MM.1S (cell line): ENCODE measurements around the gene ATP10B.

Source experiments
- DNase-seq: peaks from one replicate; pipeline ENCODE4 v3.0.0-alpha.2; 2015
- H2AFZ ChIP-seq: fragments of 300-600 bp; sonication (generic); 2 replicates; pipeline ENCODE4 v1.6.0; 2016; ENCODE audit warnings: antibody characterized with exemption, low read length
- H3F3A ChIP-seq: fragments of 300-600 bp; sonication (generic); 2 replicates; pipeline ENCODE4 v1.6.1; 2016; ENCODE audit warnings: mild to moderate bottlenecking, antibody characterized with exemption, low read length, moderate library complexity, mixed read lengths; ENCODE audit not compliant: insufficient read depth
- H3K27ac ChIP-seq: fragments of 300-600 bp; sonication (generic); 2 replicates; pipeline ENCODE4 v1.5.1; 2016; ENCODE audit warnings: mild to moderate bottlenecking, low read length
- H3K27me3 ChIP-seq: fragments of 300-600 bp; sonication (generic); replicated peaks from 2 replicates; pipeline ENCODE4 v1.6.0; 2016; ENCODE audit warnings: low read length; ENCODE audit not compliant: insufficient read depth
- H3K36me3 ChIP-seq: fragments of 300-600 bp; sonication (generic); replicated peaks from 2 replicates; pipeline ENCODE4 v1.6.1; 2016; ENCODE audit warnings: mild to moderate bottlenecking, low read length, mixed read lengths; ENCODE audit not compliant: insufficient read depth
- H3K4me1 ChIP-seq: fragments of 300-600 bp; sonication (generic); 2 replicates; pipeline ENCODE4 v1.6.1; 2016; ENCODE audit warnings: low read length, mixed read lengths
- H3K4me2 ChIP-seq: fragments of 300-600 bp; sonication (generic); 2 replicates; pipeline ENCODE4 v1.6.0; 2016; ENCODE audit warnings: low read depth, low read length
- H3K4me3 ChIP-seq: fragments of 300-600 bp; sonication (generic); 2 replicates; pipeline ENCODE4 v1.5.1; 2016; ENCODE audit warnings: low read length, mixed read lengths
- H3K79me2 ChIP-seq: fragments of 300-600 bp; sonication (generic); 2 replicates; pipeline ENCODE4 v1.6.1; 2016; ENCODE audit warnings: mixed run types, low read length, mixed read lengths
- H3K9ac ChIP-seq: fragments of 300-600 bp; sonication (generic); 2 replicates; pipeline ENCODE4 v1.6.1; 2016; ENCODE audit warnings: low read length, mixed read lengths
- H3K9me2 ChIP-seq: fragments of 300-600 bp; sonication (generic); replicated peaks from 2 replicates; pipeline ENCODE4 v1.6.1; 2016; ENCODE audit warnings: mild to moderate bottlenecking, low read length, mixed read lengths; ENCODE audit not compliant: insufficient read depth
- H3K9me3 ChIP-seq: fragments of 300-600 bp; sonication (generic); replicated peaks from 2 replicates; pipeline ENCODE4 v1.6.1; 2016; ENCODE audit warnings: mild to moderate bottlenecking, low read length, mixed read lengths; ENCODE audit not compliant: insufficient read depth
- H4K20me1 ChIP-seq: fragments of 300-600 bp; sonication (generic); 2 replicates; pipeline ENCODE4 v1.6.1; 2016; ENCODE audit warnings: mild to moderate bottlenecking, low read length, moderate library complexity, mixed read lengths; ENCODE audit not compliant: insufficient read depth
- EZH2 ChIP-seq: fragments of 300-600 bp; sonication (generic); optimal IDR thresholded peaks from 2 replicates; pipeline ENCODE3; 2017; ENCODE audit warnings: low read depth, mild to moderate bottlenecking, antibody characterized with exemption, low read length, mixed read lengths
- EZH2phosphoT487 ChIP-seq: fragments of 300-600 bp; sonication (generic); IDR thresholded peaks from 2 replicates; pipeline ENCODE4 v1.6.1; 2018; ENCODE audit warnings: antibody characterized with exemption, low read length
- TF ChIP-seq, protein P1 (sequence below): fragments of 300-600 bp; sonication (generic); IDR thresholded peaks from 2 replicates; pipeline ENCODE4 v1.5.1; 2016; ENCODE audit warnings: antibody characterized with exemption, low read length, mixed read lengths

The ATP10B gene

DNA sequence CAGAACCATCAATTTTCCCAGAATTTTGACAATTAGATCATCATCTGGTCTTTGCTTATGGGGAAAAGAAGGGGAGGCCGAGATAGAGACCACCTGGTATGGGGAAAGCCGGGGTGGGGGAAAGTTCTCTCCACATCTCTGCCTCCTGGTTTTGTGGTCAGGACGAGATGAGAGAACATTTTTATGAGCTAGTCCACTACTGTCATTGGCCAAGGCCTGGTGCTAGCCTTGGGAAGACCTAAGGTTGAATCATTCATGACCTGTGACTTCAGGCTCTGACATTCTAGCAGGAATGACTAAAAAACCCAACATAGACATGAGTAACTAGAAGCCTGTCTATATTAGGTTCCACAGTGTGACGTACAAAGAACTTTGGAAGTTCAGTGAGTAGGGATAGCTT is 295.2 kb downstream of the ATP10B start:
- Histone ChIP-seq H3K9ac (no peak overlapping the region), H3K4me2 (no peak overlapping the region), H4K20me1 (no peaks in the 10 kb centered on the region), H3K9me3 (no peaks in the 10 kb centered on the region), H3K9me2 (no peaks in the 10 kb centered on the region), H3K4me1 (no peaks in the 10 kb centered on the region), H3K4me3 (no peak overlapping the region), H3F3A (no peaks in the 10 kb centered on the region), H3K79me2 (no peaks in the 10 kb centered on the region), H3K27me3 (no peaks in the 10 kb centered on the region), H2AFZ (no peak overlapping the region), H3K36me3 (no peaks in the 10 kb centered on the region), H3K27ac (no peak overlapping the region)
- no peak for DNase-seq
- TF ChIP-seq EZH2phosphoT487 (no peak), EZH2 (no peak)
- TF ChIP-seq, protein P1, sequence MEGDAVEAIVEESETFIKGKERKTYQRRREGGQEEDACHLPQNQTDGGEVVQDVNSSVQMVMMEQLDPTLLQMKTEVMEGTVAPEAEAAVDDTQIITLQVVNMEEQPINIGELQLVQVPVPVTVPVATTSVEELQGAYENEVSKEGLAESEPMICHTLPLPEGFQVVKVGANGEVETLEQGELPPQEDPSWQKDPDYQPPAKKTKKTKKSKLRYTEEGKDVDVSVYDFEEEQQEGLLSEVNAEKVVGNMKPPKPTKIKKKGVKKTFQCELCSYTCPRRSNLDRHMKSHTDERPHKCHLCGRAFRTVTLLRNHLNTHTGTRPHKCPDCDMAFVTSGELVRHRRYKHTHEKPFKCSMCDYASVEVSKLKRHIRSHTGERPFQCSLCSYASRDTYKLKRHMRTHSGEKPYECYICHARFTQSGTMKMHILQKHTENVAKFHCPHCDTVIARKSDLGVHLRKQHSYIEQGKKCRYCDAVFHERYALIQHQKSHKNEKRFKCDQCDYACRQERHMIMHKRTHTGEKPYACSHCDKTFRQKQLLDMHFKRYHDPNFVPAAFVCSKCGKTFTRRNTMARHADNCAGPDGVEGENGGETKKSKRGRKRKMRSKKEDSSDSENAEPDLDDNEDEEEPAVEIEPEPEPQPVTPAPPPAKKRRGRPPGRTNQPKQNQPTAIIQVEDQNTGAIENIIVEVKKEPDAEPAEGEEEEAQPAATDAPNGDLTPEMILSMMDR, result no peak

DNA sequence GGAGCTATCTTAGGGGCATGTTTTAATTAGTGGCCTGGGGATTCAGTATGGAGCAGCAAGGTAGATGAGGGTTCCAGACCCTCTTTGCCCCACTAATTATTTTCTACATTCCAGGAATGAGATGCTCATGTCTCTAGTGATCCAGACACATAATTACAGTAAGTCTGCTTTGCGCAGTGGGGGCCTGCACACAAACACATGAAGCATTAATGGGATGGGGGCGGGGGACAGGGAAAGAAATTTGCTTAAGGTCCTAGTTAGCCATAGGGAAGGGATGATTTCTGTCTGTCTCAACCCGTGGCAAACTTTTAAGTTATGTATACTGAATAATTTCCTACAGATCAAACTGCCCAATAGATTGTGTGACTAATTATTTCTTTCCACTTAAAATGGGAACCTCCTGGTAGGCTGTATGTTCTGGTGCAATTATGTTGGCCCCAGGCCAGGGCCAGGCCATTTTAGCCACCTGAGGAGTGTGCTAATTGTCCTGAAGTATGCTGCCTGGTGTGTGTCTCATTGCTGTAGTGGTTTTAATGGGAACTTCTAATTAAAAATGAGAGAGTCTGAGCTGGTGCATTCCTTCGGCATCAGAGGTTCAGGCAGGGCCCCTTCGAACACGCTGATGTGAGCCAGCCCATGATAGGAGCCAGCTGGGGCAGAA is 295.9 kb downstream of the ATP10B start:
- no peaks in the 10 kb centered on the region for H3F3A ChIP-seq
- no peak overlapping the region for H3K9ac ChIP-seq
- H3K9me3 ChIP-seq, result no peaks in the 10 kb centered on the region
- H3K36me3 ChIP-seq, result no peaks in the 10 kb centered on the region
- no peaks in the 10 kb centered on the region for H4K20me1 ChIP-seq
- TF ChIP-seq EZH2, result no peak
- TF ChIP-seq EZH2phosphoT487, result no peak
- TF ChIP-seq, protein P1, result no peak
- no peaks in the 10 kb centered on the region for H3K4me1 ChIP-seq
- H3K27ac ChIP-seq, result no peak overlapping the region
- H3K27me3 ChIP-seq, result no peaks in the 10 kb centered on the region
- no peaks in the 10 kb centered on the region for H3K9me2 ChIP-seq
- no peak overlapping the region for H2AFZ ChIP-seq
- H3K4me3 ChIP-seq, result no peak overlapping the region
- H3K79me2 ChIP-seq, result no peaks in the 10 kb centered on the region
- no peak overlapping the region for H3K4me2 ChIP-seq
- no peak for DNase-seq

DNA sequence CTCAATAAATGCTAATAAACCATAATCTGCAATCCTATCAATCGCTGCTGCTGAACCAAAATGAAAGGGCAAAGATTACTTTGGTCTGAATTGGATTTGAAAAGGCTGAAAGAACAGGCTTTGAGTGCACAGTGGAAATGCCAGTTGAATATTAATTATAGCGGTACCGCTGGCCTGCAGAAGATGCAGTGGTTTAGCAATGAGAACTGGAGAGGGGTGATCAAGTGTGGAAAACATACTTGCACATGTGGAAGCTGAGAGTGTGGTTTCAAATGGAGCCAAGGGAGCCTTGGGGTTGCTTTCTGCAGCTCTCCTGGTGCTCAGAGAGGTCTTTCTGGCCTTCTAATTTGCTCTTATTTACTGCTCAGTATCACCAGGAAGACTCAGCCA is 296.4 kb downstream of the ATP10B start:
- Histone ChIP-seq H3K9me3 (no peaks in the 10 kb centered on the region), H3K9me2 (no peaks in the 10 kb centered on the region), H3K4me3 (no peak overlapping the region), H3K27me3 (no peaks in the 10 kb centered on the region), H3K36me3 (no peaks in the 10 kb centered on the region), H2AFZ (no peak overlapping the region), H3K4me2 (no peak overlapping the region), H3K4me1 (no peaks in the 10 kb centered on the region), H3K79me2 (no peaks in the 10 kb centered on the region), H3K27ac (no peak overlapping the region), H3F3A (no peaks in the 10 kb centered on the region), H3K9ac (no peak overlapping the region), H4K20me1 (no peaks in the 10 kb centered on the region)
- no peak for DNase-seq
- TF ChIP-seq EZH2phosphoT487 (no peak), EZH2 (no peak)
- TF ChIP-seq, protein P1, result no peak
